GM10266 (cell line): ENCODE results near the gene MSX1.

Source experiments
- DNase-seq: peaks from one replicate; pipeline ENCODE4 v3.0.0; 2012; ENCODE audit errors: extremely low spot score
- CTCF ChIP-seq: IDR thresholded peaks from 2 replicates; pipeline ENCODE4 v1.5.1; 2012; ENCODE audit warnings: mild to moderate bottlenecking, low read depth; ENCODE audit not compliant: control insufficient read depth, insufficient read depth; ENCODE audit errors: missing control alignments

MSX1 gene

GRCh38 chr4:4840351-4840750, 19.1 kb upstream of the MSX1 start:
- no peak for TF ChIP-seq CTCF
- no peak for DNase-seq

DNA sequence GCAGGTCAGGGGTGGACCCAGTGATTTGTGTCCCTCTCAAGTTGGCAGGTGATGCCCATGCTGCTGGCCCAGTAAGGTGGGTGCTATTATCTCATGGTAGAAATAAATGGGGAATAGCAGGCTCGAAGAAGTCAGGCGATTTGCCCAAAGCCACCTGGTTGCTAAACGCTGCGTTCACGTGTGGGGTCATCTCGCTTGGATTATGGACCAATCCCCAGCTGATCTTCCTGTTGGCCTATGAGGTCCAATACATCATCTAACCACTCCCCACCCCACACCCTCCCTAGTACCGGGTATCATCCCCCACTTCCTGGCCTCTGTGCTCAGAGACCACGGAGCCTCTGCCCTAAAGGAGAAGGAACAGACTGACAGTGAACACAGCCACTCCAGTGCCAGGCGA, 18.3 kb upstream of the MSX1 start:
- DNase-seq = no peak
- TF ChIP-seq CTCF = no peak

DNA sequence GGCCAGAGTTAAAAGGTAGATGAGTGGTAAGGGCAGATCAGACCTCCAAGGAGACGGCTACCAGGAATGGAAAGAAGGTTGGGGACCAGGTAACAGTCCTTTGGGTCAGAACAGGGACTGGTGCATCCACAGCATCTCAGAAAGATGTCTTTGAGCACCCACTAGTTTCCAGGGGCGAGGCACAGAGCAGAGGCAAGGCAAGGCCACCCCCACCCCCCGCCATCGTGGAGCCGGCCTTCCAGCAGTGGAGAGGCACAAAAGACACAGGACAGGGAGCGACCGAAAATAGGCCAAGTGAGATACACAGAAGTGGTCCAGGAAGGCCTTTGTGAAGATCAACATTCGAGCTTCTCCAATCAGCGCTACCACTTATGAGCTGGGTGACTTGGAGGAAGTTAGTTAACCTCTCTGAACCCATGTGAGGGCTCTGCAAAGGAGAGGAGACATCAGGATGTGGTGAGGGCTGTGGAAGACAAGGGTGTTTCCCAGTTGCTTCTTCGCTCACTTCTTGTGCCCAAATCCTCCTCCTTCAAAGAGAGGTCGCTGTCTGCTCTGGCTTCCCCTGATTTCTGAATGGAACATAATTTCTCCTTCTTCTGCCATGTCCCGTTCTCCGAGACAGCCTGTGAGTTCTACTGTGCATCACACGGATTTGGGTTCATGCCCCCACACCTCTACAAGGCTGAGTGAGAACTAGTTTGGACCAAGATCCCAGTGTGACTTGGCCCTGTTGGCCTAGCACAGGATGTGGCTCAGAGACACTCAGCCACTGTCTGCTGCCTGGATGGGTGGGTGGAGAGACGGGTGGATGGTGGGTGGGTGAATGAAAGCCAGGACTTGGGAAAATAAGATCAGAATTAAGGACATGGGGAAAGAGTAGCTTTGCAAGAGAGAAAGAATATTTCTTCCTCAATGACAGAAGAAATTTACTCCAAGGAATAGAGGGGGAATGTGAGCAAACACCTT, 16.7 kb upstream of the MSX1 start:
- TF ChIP-seq CTCF = no peak
- no peak for DNase-seq

GRCh38 chr4:4843635-4844291, 15.7 kb upstream of the MSX1 start:
- TF ChIP-seq CTCF = no peak
- DNase-seq = no peak

DNA sequence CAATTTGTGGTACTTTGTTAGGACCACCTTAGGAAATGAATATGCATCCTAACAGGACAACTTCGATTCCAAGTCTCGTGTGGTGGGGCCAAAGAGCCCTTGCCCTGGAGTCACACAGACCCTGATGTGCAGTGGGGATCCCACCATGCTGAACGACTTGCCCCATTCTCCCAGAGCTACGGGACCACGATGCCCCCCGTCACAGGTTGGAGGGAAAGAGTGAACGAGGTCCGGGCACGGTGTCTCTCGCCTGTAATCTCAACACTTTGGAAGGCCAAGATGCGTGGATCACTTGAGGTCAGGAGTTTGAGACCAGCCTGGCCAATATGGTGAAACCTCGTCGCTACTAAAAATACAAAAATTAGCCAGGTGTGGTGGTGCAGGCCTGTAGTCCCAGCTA, 14.4 kb upstream of the MSX1 start:
- DNase-seq = no peak
- no peak for TF ChIP-seq CTCF

- DNase-seq = no peak
- TF ChIP-seq CTCF = no peak
Measured at GRCh38 chr4:4847011-4847410, 12.5 kb upstream of the MSX1 start.

DNA sequence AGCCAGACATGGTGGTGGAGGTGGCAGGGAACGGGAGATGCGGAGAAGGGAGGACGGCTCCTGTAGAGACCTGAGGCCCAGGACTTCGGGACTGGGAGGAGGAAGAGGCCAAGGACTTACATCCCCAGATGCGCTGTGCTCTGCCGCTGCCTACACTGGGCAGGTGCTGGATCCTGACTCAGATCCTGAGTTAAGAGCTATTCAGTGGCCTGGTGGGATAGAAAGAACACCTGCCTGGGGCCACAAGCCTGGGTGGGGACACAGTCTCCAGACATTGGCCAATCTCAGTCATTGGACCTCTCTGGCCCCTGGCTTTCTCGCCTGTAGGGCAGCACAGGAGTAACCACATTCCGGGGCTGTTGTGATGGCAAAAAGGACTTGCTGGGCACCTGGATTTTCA, 10.9 kb upstream of the MSX1 start:
- TF ChIP-seq CTCF = no peak
- DNase-seq = no peak
